Hematopoietic multipotent progenitor cell treated with erythropoietin and hydrocortisone succinate and interleukin-3 and kit ligand, for 4 days (in vitro differentiated cells): ENCODE results near the gene MSH6.
A peak's percentile ranks its signal among the peaks of the same experiment; 100 is the strongest.

Experiments
- DNase-seq: peaks from one replicate; pipeline ENCODE4 v3.0.0-alpha.2; 2015

Gene MSH6

DNA sequence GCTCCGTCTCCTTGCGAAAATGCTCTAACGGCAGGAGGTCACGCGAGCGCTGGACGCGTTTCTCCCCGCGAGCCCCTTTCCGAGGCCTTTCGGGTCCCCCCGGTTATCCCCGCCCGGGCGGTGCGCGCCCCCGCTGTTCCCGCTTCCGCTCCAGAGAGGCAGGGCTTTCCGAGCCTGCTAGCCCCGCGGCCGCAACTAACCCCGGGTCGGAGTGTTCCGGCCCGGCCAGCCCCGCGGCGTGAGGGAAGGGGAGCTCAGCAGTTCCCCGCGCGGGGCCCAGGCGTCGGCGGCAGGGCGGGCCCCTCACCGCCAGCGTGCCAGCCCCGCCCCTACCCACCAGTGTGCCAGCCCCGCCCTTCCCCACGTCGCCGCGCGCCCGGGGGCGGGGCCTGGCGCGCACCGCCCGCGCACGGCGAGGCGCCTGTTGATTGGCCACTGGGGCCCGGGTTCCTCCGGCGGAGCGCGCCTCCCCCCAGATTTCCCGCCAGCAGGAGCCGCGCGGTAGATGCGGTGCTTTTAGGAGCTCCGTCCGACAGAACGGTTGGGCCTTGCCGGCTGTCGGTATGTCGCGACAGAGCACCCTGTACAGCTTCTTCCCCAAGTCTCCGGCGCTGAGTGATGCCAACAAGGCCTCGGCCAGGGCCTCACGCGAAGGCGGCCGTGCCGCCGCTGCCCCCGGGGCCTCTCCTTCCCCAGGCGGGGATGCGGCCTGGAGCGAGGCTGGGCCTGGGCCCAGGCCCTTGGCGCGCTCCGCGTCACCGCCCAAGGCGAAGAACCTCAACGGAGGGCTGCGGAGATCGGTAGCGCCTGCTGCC is at the start of gene MSH6:
Gene MSH6, plus strand, starts transcription at position 475 of the 815 bp plus-strand sequence. Its CDS starts 89 bp downstream, at position 564.
- peak; percentile 96 for DNase-seq

DNA sequence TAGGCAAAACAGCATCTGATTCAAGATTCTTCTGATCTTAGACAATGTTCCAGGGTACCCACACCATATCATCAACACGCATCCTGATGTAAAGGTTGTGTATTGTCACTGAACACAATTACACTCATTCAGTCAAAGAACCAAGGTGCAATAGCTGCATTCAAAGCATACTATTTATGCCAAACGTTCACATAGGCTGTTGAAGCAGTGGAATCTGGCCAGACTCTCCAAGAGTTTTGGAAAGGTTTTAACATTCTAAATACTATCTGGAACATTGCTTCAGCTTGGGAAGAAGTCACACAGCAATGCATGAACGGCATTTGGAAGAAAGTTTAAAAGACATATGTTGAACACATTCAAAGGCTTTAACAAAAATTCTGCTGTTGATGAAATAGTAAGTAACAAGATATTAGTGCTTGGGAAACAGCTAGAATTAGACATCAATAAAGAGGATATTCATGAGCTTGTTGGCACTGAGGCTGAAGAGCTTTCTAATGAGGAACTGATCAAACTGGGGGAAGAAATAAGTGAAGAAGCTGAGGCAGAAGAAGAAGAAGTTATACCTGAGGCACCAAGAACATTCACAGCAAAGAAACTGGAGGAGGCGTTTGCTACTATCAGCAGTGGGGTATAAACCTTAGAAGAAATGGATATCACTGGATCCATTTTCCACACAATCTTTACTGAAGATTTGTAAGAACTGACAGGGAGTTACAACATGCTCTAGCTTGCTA is 47.6 kb upstream of the MSH6 start:
- no peak for DNase-seq

DNA sequence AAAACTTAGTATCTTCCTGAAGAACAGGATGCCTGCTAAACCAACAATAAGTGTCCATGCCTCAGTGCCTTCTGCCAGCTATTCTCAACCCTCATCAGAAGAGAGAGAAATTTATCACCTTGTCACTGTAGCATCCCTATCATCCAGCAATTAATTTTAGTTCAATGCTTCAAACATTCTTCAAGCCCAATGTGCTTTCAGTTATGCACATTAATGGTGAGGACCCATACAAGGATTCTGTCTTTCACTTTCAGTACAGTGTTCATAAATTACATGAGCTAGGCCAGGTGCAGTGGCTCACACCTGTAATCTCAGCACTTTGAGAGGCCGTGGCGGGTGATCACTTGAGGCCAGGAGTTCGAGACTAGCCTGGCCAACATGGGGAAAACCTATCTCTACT is 47.0 kb upstream of the MSH6 start:
- no peak for DNase-seq

DNA sequence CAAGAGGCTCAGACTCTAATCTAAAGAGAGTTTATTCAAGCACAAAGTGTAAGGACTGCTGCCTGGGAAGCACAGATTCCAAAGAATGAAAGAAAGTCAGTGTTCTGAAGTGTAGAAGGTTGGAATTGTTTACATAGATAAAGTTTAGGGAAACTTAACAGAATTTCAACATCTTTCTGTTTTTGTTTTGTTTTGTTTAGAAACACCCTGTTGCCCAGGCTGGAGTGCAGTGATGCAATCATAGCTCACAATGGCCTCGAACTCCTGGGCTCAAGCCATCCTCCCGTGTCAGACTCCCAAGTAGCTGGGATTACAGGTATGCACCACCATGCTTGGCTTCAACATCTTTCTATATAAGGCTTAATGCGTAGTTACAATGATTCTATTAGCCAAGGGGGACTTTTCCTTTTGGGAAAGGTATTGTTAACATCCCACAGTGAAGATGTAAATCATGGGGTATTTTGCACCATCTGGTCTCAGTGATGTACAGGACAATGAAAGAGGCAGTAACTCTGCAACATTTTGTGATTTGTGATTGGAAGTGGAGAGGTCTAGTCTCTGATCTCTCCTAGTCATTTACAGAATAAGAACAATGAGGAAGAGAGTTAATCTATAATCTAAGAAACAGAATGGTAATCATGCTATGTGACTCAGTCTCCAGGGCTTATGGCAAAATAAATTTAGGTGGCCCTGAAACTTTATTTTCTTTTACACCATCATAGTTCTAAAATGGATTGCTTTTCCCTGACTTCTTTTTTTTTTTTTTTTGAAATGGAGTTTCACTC is 45.6 kb upstream of the MSH6 start:
- no peak for DNase-seq

- DNase-seq, result no peak
Measured at GRCh38 chr2:47738331-47738730, 44.6 kb upstream of the MSH6 start.

DNA sequence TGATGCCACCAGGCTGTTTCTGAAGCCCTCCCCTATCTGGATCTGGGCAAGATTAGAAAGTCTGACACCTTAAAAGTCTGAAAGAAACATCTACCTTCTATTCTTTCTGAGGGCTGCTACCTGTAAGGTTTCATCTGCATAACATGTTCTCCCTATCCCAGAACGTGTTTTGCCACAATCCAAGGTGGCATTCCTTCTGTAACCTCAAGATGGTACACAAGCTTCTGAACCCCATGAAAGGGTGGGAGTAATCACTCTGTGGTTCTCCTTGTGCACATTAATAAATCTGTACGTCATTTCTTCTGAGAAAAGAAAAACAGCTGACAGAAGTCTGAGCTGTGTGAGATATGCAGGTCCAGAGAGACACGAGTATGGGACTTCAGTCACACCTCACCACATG is 41.8 kb upstream of the MSH6 start:
- DNase-seq, result no peak

DNA sequence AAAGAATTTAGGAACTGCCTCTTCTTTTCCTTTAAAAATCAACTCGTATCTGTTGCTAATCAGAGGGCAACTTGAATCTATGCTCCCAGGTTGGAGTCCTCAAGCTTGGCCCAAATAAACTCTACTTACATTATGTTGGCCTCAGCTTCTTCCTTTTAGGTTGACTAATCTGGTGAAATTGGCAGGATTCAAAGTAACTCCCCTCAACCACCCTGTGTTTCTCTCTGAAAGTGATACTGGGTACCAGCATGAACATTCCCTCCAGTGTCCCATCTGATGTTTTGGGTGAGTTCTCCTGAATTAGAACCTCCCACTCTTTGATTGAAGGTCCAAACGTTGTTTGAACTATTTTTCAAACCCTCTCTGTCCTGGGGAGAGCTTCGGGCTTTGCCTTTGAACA is 41.3 kb upstream of the MSH6 start:
- DNase-seq, result no peak

- DNase-seq, result no peak
Measured at GRCh38 chr2:47744074-47744473, 38.9 kb upstream of the MSH6 start.

- no peak for DNase-seq
Measured at GRCh38 chr2:47747878-47748277, 35.1 kb upstream of the MSH6 start.

DNA sequence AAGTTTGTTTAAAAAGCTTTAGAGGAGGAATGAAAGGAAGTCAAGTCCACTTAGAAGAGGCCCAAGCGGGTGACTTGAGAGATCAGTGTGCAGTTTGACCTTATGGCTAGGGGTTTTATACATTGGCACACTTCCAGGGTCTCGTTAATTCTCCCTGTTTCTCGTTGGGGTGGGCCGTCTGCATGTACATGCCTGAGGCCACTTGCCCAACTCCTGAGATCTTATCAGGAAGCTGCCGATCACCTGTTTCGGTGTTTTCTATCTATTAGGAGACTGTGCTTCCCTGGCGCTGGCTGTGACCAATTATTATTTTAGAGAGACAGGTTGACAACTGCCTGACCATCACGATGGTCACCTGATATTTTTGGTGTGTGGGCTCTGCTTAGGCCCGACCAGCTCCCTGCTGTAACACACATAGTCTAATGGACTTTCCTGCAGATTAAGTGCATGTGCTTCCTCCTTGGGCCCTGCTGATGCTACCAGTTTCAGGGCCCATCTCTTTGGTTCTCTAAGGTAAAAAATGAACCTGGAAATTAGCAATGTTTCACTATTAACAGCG is 31.0 kb upstream of the MSH6 start:
- DNase-seq, result no peak

- DNase-seq, result no peak
Measured at GRCh38 chr2:47767497-47767844, 15.5 kb upstream of the MSH6 start.

DNA sequence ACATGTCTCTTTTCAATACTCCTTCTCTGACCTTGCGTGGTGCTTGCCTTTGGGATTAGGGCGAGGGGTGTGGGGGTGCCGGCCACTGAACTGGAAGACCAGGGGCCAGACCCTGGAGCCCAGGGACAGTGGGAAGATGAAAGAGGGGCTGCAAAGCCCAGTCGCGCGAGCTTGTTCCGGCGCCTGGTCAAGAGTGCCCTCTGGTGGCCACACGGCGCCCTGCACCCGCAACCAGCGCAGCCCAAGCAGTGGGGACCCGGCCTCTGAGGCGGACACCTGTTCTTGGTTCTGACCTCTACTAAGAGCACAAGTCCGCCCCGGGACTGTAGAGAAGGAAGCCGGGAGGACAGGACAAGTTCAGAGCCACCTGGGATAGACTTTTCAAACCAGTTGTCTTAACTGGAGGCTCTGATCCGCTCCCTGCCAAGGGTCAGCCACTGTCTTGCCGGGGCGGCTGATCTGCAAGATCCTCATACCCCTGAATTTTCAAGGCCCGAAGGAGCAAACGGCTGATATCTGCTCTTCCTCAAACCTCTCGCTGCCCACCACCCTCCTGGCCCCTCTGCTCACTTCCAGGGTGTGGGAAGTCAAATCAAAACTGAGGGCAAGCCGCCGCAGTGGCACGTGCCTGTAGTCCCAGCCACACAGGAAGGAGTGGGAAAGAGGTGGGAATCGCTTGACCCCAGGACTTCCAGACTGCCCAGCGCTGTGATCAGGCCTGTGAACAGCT is 14.9 kb upstream of the MSH6 start:
- DNase-seq, result peak; percentile 71

- no peak for DNase-seq
Measured at GRCh38 chr2:47769318-47769717, 13.6 kb upstream of the MSH6 start.

DNA sequence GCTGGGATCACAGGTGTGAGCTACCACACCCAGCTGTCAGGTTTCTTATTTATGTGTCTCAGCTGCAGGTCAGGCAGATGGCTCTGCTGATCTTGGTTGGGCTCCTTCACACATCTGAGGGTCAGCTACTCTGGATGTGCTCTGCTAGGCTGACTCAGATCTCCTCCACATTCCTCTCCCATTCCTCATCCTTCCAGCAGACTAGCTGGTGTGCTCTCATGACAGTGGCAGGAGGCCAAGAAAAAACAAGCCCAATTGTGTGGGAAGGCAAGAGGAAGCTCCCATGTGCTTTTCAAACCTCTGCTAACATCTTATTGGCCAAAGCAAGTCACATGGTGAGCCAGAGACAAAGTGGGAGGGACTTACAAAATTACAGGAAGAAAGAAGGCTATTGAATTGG is 11.7 kb upstream of the MSH6 start:
- DNase-seq, result peak; percentile 45

DNA sequence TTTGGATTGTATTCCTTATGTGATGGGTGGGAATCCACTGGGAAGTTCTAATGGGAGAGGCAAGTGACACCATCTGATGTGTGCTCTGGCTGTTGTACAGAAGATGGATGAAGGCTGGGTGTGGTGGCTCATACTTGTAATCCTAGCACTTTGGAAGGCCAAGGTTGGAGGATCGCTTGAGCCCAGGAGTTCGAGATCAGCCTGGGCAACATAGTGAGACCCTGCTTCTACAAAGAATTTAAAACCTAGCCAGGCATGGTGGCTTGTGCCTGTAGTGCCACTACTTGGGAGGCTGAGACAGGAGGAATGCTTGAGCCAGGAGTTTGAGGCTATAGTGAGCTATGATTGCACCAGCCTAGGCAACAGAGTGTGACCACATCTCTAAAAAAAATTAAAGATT is 10.6 kb upstream of the MSH6 start:
- DNase-seq, result no peak

DNA sequence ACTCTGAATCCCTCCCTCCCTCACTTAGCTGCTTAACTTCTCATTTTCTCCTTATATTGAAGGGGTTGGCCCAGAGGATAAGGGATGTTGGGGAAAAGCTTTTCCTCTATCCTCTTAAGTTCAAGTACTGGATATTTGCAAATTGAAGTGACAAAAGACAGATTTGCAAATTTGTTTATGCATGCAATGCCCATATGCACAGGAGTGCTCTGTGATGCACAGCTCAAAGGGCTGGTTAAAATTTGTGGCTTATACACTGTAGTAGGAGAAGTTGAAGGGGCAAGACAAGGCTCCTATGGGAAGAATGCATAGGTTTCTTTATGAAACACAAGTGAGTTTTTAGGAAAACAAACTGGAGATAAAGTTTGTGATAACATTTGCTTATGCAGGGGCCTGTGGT is 8.4 kb upstream of the MSH6 start:
- DNase-seq, result no peak

- no peak for DNase-seq
Measured at GRCh38 chr2:47777277-47777937, 5.5 kb upstream of the MSH6 start.

DNA sequence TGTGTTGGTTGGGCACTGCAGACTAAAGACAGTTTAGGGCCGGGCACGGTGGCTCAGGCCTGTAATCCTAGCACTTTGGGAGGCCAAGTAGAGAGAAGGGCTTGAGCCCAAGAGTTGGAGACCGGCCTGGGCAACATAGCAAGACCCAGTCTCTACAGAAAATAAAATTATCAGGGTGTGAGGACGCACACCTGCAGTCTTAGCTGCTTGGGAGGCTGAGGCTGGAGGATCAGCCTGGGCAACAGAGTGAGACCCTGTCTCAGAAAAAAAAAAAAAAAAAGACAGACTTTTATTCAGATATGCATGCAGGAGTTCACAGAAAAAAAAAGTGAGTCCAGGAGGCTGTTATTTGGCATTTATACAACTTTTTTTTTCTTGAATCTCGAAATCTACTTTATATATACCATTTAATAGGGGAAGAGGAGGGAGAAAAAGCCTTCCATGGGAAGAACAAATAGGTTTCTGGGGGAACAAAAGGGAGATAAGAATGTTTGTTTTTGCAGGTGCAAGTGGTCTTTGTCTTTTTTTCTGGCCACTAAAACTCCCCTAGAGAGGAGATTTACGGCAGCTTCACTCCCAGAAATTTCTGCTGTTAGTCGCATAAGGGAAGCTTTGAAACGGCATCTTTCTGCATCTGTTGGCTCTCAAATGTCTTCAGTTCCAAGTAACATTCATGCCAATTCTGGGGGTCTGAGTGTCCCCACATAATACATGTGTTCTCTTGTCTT is 4.1 kb upstream of the MSH6 start:
- no peak for DNase-seq

GRCh38 chr2:47779426-47779790 is 3.5 kb upstream of the MSH6 start:
- DNase-seq, result no peak

DNA sequence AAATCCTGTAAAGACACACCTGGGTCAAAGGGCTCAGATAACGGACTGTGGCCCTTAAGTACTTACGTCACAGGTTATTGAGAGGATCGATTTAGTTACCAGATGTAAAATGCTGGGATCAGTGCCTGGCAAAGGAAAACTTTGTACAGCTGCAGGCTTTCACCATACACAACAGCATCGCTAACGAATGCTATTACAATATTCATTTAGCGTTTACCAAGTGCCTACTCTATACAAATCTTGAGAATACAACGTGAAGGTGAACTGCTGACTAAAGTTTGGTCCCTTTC is 619 bp upstream of the MSH6 start:
- DNase-seq, result no peak

- peak; percentile 90 for DNase-seq
Measured at GRCh38 chr2:47783486-47784351, 774 bp downstream of the MSH6 start.
